ENCODE measurements around the gene RICTOR. TPM values are rescaled to one million over a fixed set of nuclear protein-coding genes. Genes with fewer than 3 reads are reported as not detected.

Gene RICTOR
- total RNA-seq, 6 experiments from 2014 or later: 16.1 to 24.0 (median 20.1) TPM

- Mint-ChIP-seq H3K4me1 (ENCODE audit: low read depth) (peaks cover 66% of the 10 kb centered on the region), H3K36me3 (ENCODE audit: low read depth) (peaks cover 45% of the 10 kb centered on the region), H3K9me3 (peaks cover 5% of the 10 kb centered on the region; the same call in 1 of the 2 replicates), H3K27ac (no peak overlapping the region), H3K27me3 (ENCODE audit: insufficient read depth) (no peaks in the 10 kb centered on the region), H3K4me3 (no peak overlapping the region)
- DNase-seq: no peak
- TF ChIP-seq, protein P1, sequence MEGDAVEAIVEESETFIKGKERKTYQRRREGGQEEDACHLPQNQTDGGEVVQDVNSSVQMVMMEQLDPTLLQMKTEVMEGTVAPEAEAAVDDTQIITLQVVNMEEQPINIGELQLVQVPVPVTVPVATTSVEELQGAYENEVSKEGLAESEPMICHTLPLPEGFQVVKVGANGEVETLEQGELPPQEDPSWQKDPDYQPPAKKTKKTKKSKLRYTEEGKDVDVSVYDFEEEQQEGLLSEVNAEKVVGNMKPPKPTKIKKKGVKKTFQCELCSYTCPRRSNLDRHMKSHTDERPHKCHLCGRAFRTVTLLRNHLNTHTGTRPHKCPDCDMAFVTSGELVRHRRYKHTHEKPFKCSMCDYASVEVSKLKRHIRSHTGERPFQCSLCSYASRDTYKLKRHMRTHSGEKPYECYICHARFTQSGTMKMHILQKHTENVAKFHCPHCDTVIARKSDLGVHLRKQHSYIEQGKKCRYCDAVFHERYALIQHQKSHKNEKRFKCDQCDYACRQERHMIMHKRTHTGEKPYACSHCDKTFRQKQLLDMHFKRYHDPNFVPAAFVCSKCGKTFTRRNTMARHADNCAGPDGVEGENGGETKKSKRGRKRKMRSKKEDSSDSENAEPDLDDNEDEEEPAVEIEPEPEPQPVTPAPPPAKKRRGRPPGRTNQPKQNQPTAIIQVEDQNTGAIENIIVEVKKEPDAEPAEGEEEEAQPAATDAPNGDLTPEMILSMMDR (IDR thresholded peaks at IDR 0.05): no peak
Measured at GRCh38 chr5:39024005-39024404, 50.2 kb downstream of the RICTOR start.

DNA sequence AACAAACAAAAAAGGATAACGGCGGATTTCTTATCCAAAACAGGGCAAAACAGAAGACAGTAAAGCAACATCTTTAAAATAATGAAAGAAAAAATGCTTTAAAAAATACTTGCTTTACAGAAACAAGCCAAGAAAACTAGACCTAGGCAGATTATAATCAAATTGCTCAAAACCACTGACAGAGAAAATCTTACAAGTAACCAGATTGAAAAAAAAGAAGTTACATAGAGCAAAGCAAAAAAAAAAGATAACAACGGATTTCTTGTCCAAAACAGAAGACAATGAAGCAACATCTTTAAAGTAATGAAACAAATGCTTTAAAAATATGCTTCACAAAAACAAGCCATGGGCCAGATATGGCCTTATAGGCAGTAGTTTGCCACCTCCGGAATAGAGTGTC is 51.1 kb downstream of the RICTOR start:
- Mint-ChIP-seq H3K36me3 (ENCODE audit: low read depth) (peaks cover 42% of the 10 kb centered on the region), H3K9me3 (peaks cover 5% of the 10 kb centered on the region; the same call in 1 of the 2 replicates), H3K4me3 (no peak overlapping the region), H3K4me1 (ENCODE audit: low read depth) (peaks cover 74% of the 10 kb centered on the region), H3K27me3 (ENCODE audit: insufficient read depth) (no peaks in the 10 kb centered on the region), H3K27ac (no peak overlapping the region)
- no peak for DNase-seq
- TF ChIP-seq, protein P1 (IDR thresholded peaks at IDR 0.05): no peak

DNA sequence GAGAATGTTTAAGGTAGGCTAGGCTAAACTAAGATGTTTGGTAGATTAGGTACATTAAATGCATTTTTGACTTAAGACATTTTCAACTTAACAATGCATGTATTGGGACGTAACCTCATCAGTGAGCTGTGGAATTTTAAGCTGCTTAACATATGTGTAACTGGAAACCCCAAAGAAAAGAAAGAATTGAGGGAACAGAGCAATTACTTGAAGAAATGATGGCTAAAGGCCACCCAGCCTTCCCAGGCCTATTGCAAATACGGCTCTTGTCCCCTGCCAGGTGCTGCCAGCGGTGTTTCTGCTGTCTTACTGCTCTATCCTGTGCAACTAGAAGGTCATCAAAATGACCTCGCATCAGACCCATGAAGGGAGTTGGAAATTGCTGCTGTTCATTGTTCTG is 52.0 kb downstream of the RICTOR start:
- no peaks in the 10 kb centered on the region for H3K9me3 Mint-ChIP-seq

DNA sequence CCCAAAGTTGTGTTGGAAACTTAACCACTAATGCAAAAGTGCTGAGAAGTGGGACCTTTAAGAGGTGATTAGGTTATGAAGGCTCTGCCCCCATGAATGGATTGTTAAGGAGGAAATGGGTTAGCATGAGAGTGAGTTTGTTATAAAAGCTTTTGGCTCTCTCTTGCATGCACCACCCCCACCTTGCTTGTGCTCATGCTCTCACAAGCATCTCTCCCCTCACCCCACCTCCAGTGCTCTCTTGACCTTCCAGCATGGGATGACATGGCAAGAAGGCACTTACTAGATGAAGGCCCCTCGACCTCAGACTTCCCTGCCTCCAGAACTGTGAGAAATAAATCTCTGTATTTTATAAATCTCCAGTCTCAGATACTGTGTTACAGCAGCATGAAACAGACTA is 52.8 kb downstream of the RICTOR start:
- H3K36me3 Mint-ChIP-seq (ENCODE audit: low read depth): peaks cover 35% of the 10 kb centered on the region
- peaks cover 91% of the 10 kb centered on the region for H3K4me1 Mint-ChIP-seq (ENCODE audit: low read depth)
- H3K9me3 Mint-ChIP-seq: no peaks in the 10 kb centered on the region
- H3K27ac Mint-ChIP-seq: no peak overlapping the region
- DNase-seq: no peak
- no peak overlapping the region for H3K4me3 Mint-ChIP-seq
- TF ChIP-seq, protein P1 (IDR thresholded peaks at IDR 0.05): no peak
- no peaks in the 10 kb centered on the region for H3K27me3 Mint-ChIP-seq (ENCODE audit: insufficient read depth)

More for the DNA sequence above, 52.0 kb downstream of the RICTOR start:
- Mint-ChIP-seq H3K4me1 (ENCODE audit: low read depth) (peaks cover 84% of the 10 kb centered on the region), H3K27me3 (ENCODE audit: insufficient read depth) (no peaks in the 10 kb centered on the region), H3K27ac (no peak overlapping the region), H3K36me3 (ENCODE audit: low read depth) (peaks cover 35% of the 10 kb centered on the region), H3K4me3 (no peak overlapping the region)
- TF ChIP-seq, protein P1 (IDR thresholded peaks at IDR 0.05): no peak
- no peak for DNase-seq

DNA sequence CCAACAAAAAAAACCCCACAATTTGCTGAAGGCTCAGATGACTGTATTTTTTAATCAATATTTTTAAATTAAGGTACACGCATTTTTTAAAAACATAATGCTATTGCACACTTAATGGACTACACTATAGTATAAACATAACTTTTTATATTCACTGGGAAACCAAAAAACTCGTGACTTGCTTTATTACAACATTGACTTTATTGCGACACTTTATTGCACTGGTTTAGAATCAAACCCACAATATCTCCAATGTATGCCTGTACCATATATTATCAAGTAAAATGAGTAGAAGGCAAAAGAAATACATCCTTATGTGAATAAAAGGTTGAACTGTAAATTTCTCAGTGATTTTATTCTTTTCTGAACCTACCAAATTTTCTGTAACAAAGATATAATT is 53.7 kb downstream of the RICTOR start:
- H3K36me3 Mint-ChIP-seq (ENCODE audit: low read depth): peaks cover 29% of the 10 kb centered on the region
- H3K27me3 Mint-ChIP-seq (ENCODE audit: insufficient read depth): no peaks in the 10 kb centered on the region
- no peak for DNase-seq
- H3K27ac Mint-ChIP-seq: no peak overlapping the region
- H3K4me3 Mint-ChIP-seq: no peak overlapping the region
- TF ChIP-seq, protein P1 (IDR thresholded peaks at IDR 0.05): no peak
- H3K4me1 Mint-ChIP-seq (ENCODE audit: low read depth): peaks cover 93% of the 10 kb centered on the region
- no peaks in the 10 kb centered on the region for H3K9me3 Mint-ChIP-seq

DNA sequence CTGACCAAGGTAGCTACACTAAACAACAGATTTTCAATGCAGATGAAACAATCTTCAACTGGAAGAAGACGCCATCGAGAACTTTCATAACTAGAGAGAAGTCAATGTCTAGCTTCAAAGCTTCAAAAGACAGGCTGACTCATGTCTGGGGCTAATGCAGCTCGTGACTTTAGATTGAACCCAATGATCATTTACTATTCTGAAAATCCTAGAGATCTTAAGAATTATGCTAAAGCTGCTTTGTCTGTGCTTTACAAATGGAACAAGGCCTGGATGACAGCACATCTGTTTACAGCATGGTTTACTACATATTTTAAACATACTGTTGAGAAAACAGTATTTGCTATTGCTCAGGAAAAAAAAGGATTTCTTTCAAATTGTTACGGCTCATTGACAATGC is 54.9 kb downstream of the RICTOR start:
- TF ChIP-seq, protein P1 (IDR thresholded peaks at IDR 0.05): no peak
- no peak overlapping the region for H3K27ac Mint-ChIP-seq
- no peak overlapping the region for H3K4me3 Mint-ChIP-seq
- H3K9me3 Mint-ChIP-seq: no peaks in the 10 kb centered on the region
- DNase-seq: no peak
- H3K27me3 Mint-ChIP-seq (ENCODE audit: insufficient read depth): no peaks in the 10 kb centered on the region
- peaks cover 91% of the 10 kb centered on the region for H3K4me1 Mint-ChIP-seq (ENCODE audit: low read depth)
- peaks cover 29% of the 10 kb centered on the region for H3K36me3 Mint-ChIP-seq (ENCODE audit: low read depth)
